GM23338 (cell line): Measurements from ENCODE around the gene SUMF1. TPM values are rescaled to one million over a fixed set of nuclear protein-coding genes. Genes with fewer than 3 reads are reported as not detected.

Experiments
- ATAC-seq: fragments of 200-7000 bp; cut with Tn5 transposase; 3 replicates; pipeline ENCODE4 v1.9.1; 2020
- DNase-seq: peaks from one replicate; pipeline ENCODE4 v3.0.0-alpha.2; 2015; ENCODE audit warnings: low spot score
- H2AFZ ChIP-seq: fragments of 200-600 bp; sonication (generic); 2 replicates; pipeline ENCODE4 v1.8.0; 2016; ENCODE audit warnings: antibody characterized with exemption, mild to moderate bottlenecking, moderate library complexity
- H3F3A ChIP-seq: fragments of 200-600 bp; sonication (generic); replicated peaks from 2 replicates; pipeline ENCODE4 v1.8.0; 2017; ENCODE audit warnings: antibody characterized with exemption, mixed run types, low read depth
- H3K27ac ChIP-seq: fragments of 200-600 bp; sonication (generic); 2 replicates; pipeline ENCODE4 v1.6.1; 2016; ENCODE audit warnings: low read depth
- H3K27me3 ChIP-seq: fragments of 200-600 bp; sonication (generic); 2 replicates; pipeline ENCODE4 v1.8.0; 2016; ENCODE audit warnings: mild to moderate bottlenecking, mixed run types, moderate library complexity; ENCODE audit not compliant: insufficient read depth
- H3K36me3 ChIP-seq: fragments of 200-600 bp; sonication (generic); 2 replicates; pipeline ENCODE4 v1.8.0; 2016; ENCODE audit warnings: mild to moderate bottlenecking; ENCODE audit not compliant: insufficient read depth
- H3K4me1 ChIP-seq: fragments of 200-600 bp; sonication (generic); 2 replicates; pipeline ENCODE4 v1.8.0; 2016; ENCODE audit warnings: mild to moderate bottlenecking, moderate library complexity; ENCODE audit not compliant: insufficient read depth
- H3K4me2 ChIP-seq: fragments of 200-600 bp; sonication (generic); 2 replicates; pipeline ENCODE4 v1.7.1; 2017; ENCODE audit warnings: mixed run types
- H3K4me3 ChIP-seq: fragments of 200-600 bp; sonication (generic); 2 replicates; pipeline ENCODE4 v1.6.1; 2016; ENCODE audit warnings: mixed run types
- H3K79me2 ChIP-seq: fragments of 200-600 bp; sonication (generic); replicated peaks from 2 replicates; pipeline ENCODE4 v1.8.0; 2017; ENCODE audit warnings: mild to moderate bottlenecking; ENCODE audit not compliant: insufficient read depth
- H3K9me2 ChIP-seq: fragments of 200-600 bp; sonication (generic); 2 replicates; pipeline ENCODE4 v1.8.0; 2017; ENCODE audit not compliant: insufficient read depth
- H4K20me1 ChIP-seq: fragments of 200-600 bp; sonication (generic); replicated peaks from 2 replicates; pipeline ENCODE4 v1.8.0; 2017; ENCODE audit warnings: mild to moderate bottlenecking; ENCODE audit not compliant: insufficient read depth
- H3K27ac Mint-ChIP-seq: 2 replicates; pipeline ENCODE4 v1.8.0; 2020; ENCODE audit warnings: inconsistent platforms, mild to moderate bottlenecking, moderate library complexity, mixed read lengths
- H3K27me3 Mint-ChIP-seq: 3 replicates; pipeline ENCODE4 v1.8.0; 2022; ENCODE audit warnings: low read depth, mild to moderate bottlenecking, moderate library complexity, mixed read lengths, inconsistent platforms; ENCODE audit not compliant: insufficient read depth, poor library complexity
- H3K36me3 Mint-ChIP-seq: 3 replicates; pipeline ENCODE4 v1.8.0; 2021; ENCODE audit warnings: low read depth, mild to moderate bottlenecking, inconsistent platforms, moderate library complexity, mixed read lengths
- H3K4me1 Mint-ChIP-seq: 3 replicates; pipeline ENCODE4 v1.8.0; 2020; ENCODE audit warnings: mild to moderate bottlenecking, inconsistent platforms, mixed read lengths
- H3K4me3 Mint-ChIP-seq: 3 replicates; pipeline ENCODE4 v1.8.0; 2021; ENCODE audit warnings: moderate library complexity, mild to moderate bottlenecking, inconsistent platforms, mixed read lengths
- H3K9me3 Mint-ChIP-seq: 3 replicates; pipeline ENCODE4 v1.8.0; 2020; ENCODE audit warnings: moderate library complexity, mild to moderate bottlenecking, inconsistent platforms, mixed read lengths
- CREB1 ChIP-seq: fragments of 250-450 bp; sonication (Bioruptor Pico); IDR thresholded peaks from 2 replicates; pipeline ENCODE4 v1.5.0; 2020; ENCODE audit warnings: low read depth, mild to moderate bottlenecking, moderate library complexity
- EZH2 ChIP-seq: fragments of 200-600 bp; sonication (generic); IDR thresholded peaks from one replicate; pipeline ENCODE4 v1.8.0; 2017; ENCODE audit warnings: antibody characterized with exemption, mild to moderate bottlenecking, low read depth; ENCODE audit not compliant: unreplicated experiment
- EZH2phosphoT487 ChIP-seq: fragments of 200-600 bp; sonication (generic); IDR thresholded peaks from one replicate; pipeline ENCODE4 v1.8.1; 2018; ENCODE audit warnings: antibody characterized with exemption; ENCODE audit not compliant: unreplicated experiment
- JUNB ChIP-seq: IDR thresholded peaks from one replicate; pipeline ENCODE4 v1.6.1; 2016; ENCODE audit warnings: antibody characterized with exemption; ENCODE audit not compliant: unreplicated experiment
- NANOG ChIP-seq: IDR thresholded peaks from 2 replicates; pipeline ENCODE4 v1.6.1; 2016; ENCODE audit warnings: antibody characterized with exemption, borderline replicate concordance
- POLR2AphosphoS5 ChIP-seq: IDR thresholded peaks from 2 replicates; pipeline ENCODE4 v1.6.1; 2016; ENCODE audit warnings: antibody characterized with exemption, low read depth
- STAT1 ChIP-seq: IDR thresholded peaks from one replicate; pipeline ENCODE4 v1.6.1; 2016; ENCODE audit warnings: antibody characterized with exemption; ENCODE audit not compliant: unreplicated experiment
- ZNF114 ChIP-seq: fragments of 250-450 bp; sonication (Bioruptor Pico); IDR thresholded peaks from 2 replicates; pipeline ENCODE4 v1.5.0; 2020; ENCODE audit warnings: mild to moderate bottlenecking, moderate library complexity
- ZNF331 ChIP-seq: fragments of 250-450 bp; sonication (Bioruptor Pico); IDR thresholded peaks from 2 replicates; pipeline ENCODE4 v1.5.0; 2020; ENCODE audit warnings: low read depth, mild to moderate bottlenecking, moderate library complexity
- polyA plus RNA-seq: library from polyadenylated mRNA; unstranded; fragments of >200 nt; fragmentation: Nextera tagmentation; extraction: Ambion mirVana; gene quantifications from 2 replicates; pipeline ENCODE4 v1.2.1, GENCODE V29; 2016
- total RNA-seq: library from RNA; depleted of rRNA; stranded (reverse); fragments of >200 nt; shearing (Covaris generic); gene quantifications from 2 replicates; pipeline ENCODE4 v1.2.3, GENCODE V29; 2014
- TF ChIP-seq, protein P1 (sequence below), 2 experiments: fragments of 200-600 bp in 1 of 2; sonication (generic) in 1 of 2; conservative IDR thresholded peaks; 2 replicates each; pipeline versions ENCODE4 v1.5.1 to v1.6.1; 2016 to 2017; ENCODE audit warnings: antibody characterized with exemption in 2 of 2, low read depth in 2 of 2, mild to moderate bottlenecking in 2 of 2, moderate library complexity in 1 of 2
- TF ChIP-seq, protein P2 (sequence below): IDR thresholded peaks from one replicate; pipeline ENCODE4 v1.6.1; 2018; ENCODE audit warnings: antibody characterized with exemption; ENCODE audit not compliant: unreplicated experiment
- TF ChIP-seq, protein P3 (sequence below): fragments of 250-450 bp; sonication (Bioruptor Pico); IDR thresholded peaks from 2 replicates; pipeline ENCODE4 v1.5.0; 2020; ENCODE audit warnings: mild to moderate bottlenecking, moderate library complexity
- TF ChIP-seq, protein P4 (sequence below): IDR thresholded peaks from 2 replicates; pipeline ENCODE4 v1.6.1; 2016; ENCODE audit warnings: antibody characterized with exemption

Gene SUMF1
- total and polyA plus RNA-seq, 2 experiments from 2014 or later = 6.9 to 20.3 TPM

DNA sequence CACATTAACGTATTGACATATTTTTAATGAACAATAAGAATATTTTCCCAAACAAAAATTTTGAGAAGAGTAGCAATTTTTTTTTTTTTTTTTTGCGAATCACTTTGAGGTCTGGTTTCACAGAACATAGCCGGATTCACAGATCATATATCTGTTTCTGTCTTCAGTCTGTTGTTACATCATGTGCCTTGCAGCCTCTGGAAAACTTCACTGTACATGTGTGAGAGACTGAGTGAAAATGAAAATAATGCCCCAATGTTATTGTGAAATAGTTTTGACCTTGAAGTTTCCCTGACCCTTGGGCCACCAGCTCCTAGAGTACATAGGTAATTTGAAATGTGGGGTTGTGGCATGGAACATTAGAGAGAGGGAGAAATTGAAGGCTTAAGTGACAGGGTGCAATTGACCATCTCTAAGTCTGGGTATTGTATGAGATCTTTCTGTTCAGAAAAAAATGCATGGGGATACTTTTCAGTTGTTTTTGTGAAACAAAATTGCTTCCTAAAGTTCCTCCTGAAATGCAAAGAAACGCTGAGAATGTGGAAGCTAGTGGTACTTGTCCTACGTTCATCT lies 40.0 kb upstream of the SUMF1 start:
- H3K9me2 ChIP-seq = no peaks in the 10 kb centered on the region
- no peaks in the 10 kb centered on the region for H3F3A ChIP-seq
- no peak for DNase-seq
- no peaks in the 10 kb centered on the region for H3K9me3 Mint-ChIP-seq
- H3K36me3 ChIP-seq = no peaks in the 10 kb centered on the region
- H3K4me2 ChIP-seq = no peak overlapping the region
- H3K4me3 ChIP-seq = no peak overlapping the region
- no peak overlapping the region for H3K27ac Mint-ChIP-seq
- H3K27me3 ChIP-seq = no peaks in the 10 kb centered on the region
- ATAC-seq = no peak
- no peak overlapping the region for H2AFZ ChIP-seq
- TF ChIP-seq, protein P1, sequence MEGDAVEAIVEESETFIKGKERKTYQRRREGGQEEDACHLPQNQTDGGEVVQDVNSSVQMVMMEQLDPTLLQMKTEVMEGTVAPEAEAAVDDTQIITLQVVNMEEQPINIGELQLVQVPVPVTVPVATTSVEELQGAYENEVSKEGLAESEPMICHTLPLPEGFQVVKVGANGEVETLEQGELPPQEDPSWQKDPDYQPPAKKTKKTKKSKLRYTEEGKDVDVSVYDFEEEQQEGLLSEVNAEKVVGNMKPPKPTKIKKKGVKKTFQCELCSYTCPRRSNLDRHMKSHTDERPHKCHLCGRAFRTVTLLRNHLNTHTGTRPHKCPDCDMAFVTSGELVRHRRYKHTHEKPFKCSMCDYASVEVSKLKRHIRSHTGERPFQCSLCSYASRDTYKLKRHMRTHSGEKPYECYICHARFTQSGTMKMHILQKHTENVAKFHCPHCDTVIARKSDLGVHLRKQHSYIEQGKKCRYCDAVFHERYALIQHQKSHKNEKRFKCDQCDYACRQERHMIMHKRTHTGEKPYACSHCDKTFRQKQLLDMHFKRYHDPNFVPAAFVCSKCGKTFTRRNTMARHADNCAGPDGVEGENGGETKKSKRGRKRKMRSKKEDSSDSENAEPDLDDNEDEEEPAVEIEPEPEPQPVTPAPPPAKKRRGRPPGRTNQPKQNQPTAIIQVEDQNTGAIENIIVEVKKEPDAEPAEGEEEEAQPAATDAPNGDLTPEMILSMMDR (conservative IDR thresholded peaks at IDR 0.05; ENCODE audit: low read depth in 2 of 2) = no peak
- TF ChIP-seq JUNB (no peak), STAT1 (no peak), NANOG (no peak), EZH2phosphoT487 (no peak), CREB1 (CRISPR knock-in tag) (no peak), POLR2AphosphoS5 (no peak), ZNF331 (no peak), ZNF114 (no peak), EZH2 (no peak)
- TF ChIP-seq, protein P2, sequence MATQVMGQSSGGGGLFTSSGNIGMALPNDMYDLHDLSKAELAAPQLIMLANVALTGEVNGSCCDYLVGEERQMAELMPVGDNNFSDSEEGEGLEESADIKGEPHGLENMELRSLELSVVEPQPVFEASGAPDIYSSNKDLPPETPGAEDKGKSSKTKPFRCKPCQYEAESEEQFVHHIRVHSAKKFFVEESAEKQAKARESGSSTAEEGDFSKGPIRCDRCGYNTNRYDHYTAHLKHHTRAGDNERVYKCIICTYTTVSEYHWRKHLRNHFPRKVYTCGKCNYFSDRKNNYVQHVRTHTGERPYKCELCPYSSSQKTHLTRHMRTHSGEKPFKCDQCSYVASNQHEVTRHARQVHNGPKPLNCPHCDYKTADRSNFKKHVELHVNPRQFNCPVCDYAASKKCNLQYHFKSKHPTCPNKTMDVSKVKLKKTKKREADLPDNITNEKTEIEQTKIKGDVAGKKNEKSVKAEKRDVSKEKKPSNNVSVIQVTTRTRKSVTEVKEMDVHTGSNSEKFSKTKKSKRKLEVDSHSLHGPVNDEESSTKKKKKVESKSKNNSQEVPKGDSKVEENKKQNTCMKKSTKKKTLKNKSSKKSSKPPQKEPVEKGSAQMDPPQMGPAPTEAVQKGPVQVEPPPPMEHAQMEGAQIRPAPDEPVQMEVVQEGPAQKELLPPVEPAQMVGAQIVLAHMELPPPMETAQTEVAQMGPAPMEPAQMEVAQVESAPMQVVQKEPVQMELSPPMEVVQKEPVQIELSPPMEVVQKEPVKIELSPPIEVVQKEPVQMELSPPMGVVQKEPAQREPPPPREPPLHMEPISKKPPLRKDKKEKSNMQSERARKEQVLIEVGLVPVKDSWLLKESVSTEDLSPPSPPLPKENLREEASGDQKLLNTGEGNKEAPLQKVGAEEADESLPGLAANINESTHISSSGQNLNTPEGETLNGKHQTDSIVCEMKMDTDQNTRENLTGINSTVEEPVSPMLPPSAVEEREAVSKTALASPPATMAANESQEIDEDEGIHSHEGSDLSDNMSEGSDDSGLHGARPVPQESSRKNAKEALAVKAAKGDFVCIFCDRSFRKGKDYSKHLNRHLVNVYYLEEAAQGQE = no peak
- TF ChIP-seq, protein P3, sequence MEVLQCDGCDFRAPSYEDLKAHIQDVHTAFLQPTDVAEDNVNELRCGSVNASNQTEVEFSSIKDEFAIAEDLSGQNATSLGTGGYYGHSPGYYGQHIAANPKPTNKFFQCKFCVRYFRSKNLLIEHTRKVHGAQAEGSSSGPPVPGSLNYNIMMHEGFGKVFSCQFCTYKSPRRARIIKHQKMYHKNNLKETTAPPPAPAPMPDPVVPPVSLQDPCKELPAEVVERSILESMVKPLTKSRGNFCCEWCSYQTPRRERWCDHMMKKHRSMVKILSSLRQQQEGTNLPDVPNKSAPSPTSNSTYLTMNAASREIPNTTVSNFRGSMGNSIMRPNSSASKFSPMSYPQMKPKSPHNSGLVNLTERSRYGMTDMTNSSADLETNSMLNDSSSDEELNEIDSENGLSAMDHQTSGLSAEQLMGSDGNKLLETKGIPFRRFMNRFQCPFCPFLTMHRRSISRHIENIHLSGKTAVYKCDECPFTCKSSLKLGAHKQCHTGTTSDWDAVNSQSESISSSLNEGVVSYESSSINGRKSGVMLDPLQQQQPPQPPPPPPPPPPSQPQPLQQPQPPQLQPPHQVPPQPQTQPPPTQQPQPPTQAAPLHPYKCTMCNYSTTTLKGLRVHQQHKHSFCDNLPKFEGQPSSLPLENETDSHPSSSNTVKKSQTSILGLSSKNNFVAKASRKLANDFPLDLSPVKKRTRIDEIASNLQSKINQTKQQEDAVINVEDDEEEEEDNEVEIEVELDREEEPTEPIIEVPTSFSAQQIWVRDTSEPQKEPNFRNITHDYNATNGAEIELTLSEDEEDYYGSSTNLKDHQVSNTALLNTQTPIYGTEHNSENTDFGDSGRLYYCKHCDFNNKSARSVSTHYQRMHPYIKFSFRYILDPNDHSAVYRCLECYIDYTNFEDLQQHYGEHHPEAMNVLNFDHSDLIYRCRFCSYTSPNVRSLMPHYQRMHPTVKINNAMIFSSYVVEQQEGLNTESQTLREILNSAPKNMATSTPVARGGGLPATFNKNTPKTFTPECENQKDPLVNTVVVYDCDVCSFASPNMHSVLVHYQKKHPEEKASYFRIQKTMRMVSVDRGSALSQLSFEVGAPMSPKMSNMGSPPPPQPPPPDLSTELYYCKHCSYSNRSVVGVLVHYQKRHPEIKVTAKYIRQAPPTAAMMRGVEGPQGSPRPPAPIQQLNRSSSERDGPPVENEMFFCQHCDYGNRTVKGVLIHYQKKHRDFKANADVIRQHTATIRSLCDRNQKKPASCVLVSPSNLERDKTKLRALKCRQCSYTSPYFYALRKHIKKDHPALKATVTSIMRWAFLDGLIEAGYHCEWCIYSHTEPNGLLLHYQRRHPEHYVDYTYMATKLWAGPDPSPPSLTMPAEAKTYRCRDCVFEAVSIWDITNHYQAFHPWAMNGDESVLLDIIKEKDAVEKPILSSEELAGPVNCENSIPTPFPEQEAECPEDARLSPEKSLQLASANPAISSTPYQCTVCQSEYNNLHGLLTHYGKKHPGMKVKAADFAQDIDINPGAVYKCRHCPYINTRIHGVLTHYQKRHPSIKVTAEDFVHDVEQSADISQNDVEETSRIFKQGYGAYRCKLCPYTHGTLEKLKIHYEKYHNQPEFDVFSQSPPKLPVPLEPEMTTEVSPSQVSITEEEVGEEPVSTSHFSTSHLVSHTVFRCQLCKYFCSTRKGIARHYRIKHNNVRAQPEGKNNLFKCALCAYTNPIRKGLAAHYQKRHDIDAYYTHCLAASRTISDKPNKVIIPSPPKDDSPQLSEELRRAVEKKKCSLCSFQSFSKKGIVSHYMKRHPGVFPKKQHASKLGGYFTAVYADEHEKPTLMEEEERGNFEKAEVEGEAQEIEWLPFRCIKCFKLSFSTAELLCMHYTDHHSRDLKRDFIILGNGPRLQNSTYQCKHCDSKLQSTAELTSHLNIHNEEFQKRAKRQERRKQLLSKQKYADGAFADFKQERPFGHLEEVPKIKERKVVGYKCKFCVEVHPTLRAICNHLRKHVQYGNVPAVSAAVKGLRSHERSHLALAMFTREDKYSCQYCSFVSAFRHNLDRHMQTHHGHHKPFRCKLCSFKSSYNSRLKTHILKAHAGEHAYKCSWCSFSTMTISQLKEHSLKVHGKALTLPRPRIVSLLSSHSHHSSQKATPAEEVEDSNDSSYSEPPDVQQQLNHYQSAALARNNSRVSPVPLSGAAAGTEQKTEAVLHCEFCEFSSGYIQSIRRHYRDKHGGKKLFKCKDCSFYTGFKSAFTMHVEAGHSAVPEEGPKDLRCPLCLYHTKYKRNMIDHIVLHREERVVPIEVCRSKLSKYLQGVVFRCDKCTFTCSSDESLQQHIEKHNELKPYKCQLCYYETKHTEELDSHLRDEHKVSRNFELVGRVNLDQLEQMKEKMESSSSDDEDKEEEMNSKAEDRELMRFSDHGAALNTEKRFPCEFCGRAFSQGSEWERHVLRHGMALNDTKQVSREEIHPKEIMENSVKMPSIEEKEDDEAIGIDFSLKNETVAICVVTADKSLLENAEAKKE (CRISPR knock-in tag) = no peak
- TF ChIP-seq, protein P4, sequence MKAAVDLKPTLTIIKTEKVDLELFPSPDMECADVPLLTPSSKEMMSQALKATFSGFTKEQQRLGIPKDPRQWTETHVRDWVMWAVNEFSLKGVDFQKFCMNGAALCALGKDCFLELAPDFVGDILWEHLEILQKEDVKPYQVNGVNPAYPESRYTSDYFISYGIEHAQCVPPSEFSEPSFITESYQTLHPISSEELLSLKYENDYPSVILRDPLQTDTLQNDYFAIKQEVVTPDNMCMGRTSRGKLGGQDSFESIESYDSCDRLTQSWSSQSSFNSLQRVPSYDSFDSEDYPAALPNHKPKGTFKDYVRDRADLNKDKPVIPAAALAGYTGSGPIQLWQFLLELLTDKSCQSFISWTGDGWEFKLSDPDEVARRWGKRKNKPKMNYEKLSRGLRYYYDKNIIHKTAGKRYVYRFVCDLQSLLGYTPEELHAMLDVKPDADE = no peak
- peaks cover 13% of the 10 kb centered on the region; the same call in 1 of the 2 replicates for H3K4me1 ChIP-seq
- H4K20me1 ChIP-seq = peaks cover 4% of the 10 kb centered on the region; the same call in 1 of the 2 replicates
- H3K27me3 Mint-ChIP-seq = peaks cover 4% of the 10 kb centered on the region
- no peaks in the 10 kb centered on the region for H3K36me3 Mint-ChIP-seq
- no peaks in the 10 kb centered on the region for H3K79me2 ChIP-seq
- peaks cover 21% of the 10 kb centered on the region for H3K4me1 Mint-ChIP-seq
- no peak overlapping the region for H3K27ac ChIP-seq
- no peak overlapping the region for H3K4me3 Mint-ChIP-seq
